ENCODE results near the gene ZNF184.

Gene ZNF184

DNA sequence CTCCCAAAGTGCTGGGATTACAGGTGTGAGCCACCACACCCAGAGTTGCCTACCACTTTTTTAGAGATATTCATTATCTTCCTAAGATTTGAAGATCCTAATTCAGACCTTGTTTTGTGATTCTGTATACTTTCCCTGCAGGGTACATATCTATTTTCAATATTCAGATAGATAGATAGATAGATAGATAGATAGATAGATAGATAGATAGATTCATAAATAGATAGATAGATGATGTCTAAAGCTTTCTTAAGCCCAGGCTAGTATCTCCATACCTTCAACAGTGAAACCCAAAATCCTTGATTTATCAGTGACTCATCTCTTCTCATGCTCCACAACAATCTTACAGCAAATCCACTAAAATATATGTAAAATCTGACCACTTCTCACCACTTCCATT is 53.5 kb downstream of the ZNF184 start:
- no peak for DNase-seq

DNA sequence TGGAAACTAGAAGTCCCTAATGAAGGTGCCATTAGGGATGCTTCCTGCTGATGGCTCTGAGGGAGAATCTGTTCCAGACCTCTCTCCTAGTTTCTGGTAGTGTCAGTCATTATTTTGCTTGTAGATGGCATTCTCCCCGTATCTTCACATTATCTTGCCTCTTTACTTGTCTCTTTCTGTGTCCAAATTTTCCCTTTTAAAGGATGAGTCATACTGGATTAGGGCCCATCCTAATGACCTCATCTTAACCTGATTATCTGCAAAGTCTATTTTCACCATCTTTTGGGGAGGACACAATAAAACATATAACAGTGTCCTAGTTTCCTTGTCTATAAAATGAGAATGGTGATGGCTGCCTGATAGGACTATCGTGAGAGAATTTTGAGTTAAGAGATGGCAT is 57.0 kb downstream of the ZNF184 start:
- no peak for DNase-seq

DNA sequence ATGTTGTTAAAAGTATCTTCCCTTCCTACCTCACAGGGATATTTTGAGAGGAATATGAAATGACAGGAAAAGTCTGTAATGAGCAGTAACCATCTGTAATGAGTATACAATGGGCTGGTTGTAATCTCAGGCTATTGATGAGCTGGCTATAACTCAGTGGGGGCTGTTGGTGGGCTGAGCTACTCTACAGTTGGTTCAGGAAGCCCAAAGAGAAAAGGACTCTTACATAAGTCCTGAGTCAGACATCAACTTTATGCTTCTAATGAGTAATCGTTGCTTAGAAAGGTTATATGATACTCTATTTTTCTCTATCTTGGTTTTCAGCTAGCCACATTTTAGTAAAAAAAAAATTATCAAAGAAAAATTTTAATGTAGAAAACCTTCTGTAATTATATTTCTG is 57.9 kb downstream of the ZNF184 start:
- DNase-seq, result no peak

DNA sequence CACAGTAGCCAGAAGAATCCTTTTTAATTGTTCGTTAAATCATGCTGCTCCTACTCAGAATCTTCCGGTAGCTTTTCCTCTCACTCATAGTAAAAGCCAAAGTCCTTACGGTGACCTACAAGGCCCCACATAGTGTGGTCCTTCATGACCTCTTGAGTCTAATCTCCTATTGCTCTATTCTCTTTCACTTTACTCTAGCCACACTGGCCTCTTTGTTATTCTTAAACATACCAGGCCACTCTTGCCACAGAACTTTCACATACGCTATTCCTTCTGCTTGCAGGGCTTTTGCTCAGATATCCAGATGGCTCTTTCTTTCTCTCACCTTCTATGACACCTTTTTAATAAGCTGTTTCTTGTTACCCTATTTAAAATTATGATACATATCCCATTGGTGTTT is 58.6 kb downstream of the ZNF184 start:
- DNase-seq, result no peak

DNA sequence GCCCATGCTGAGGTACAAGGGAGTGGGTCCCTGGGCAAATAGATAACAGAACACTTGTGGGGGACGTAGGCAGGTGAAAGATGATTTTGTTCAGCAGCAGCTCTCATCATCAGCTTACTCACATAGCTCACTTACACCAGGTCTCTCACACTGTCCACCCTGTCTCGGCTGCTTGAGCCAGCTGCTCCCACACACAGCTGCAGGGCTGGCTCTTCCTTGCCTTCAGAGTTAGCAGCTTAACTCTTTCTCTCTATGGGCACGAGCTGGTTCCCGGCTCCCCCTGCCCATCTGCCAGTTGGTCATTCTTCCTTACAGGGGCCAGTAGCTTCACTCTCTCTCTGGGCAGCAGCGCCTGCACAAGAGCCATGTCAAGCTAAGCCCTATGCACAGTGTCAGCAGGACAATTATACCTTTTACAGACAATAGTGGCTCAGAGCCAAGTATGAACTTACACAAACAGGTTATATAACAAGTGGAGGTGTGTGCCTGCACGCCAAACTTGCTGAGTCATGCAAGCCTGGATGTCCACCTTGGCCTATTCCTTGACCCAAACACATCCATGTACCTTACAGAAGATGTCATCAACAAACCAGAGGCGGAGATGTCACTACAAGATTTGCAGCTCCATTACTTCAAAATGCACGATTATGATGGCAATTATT is 65.6 kb downstream of the ZNF184 start:
- no peak for DNase-seq

DNA sequence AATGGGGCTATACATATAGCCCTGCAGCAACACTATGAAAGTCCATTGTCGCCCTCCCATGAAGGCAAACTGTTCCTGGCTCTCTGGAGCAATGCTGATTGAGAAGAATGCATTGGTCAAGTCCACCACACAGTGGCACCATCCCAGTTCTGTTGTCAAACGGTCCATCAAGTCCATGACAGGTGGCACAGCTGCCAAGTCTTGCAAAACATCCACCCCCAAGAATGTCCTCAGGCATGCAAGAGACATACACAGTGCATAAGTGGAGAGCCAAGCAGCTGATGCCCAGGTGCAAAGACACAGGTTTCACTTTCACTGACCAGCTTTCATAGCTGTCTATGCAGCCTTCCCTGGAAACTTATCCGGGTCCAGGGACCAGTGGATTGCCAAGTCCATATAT is 66.8 kb downstream of the ZNF184 start:
- DNase-seq, result no peak

DNA sequence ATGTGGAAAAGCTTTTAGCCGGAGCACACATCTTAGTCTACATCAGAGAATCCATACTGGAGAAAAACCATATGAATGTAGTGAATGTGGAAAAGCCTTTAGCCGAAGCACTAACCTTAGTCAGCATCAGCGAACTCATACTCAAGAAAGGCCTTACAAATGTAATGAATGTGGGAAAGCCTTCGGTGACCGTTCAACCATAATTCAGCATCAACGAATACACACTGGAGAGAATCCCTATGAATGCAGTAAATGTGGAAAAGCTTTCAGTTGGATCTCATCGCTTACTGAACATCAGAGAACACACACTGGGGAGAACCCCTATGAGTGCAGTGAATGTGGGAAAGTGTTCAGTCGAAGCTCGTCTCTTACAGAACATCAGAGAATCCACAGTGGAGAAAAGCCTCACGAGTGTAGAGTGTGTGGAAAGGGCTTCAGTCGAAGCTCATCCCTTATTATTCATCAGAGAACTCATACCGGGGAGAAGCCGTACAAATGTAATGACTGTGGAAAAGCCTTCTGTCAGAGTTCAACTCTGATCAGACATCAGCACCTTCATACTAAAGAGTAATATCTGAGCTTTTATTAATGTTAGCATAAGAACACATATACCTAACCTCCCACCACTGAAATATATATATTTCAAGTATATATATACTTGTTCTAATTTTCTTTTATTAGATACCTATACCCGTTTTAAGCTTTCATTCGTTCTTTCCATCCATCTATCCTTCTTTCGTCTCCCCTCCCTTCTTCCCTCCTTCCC is 71.8 kb downstream of the ZNF184 start:
- DNase-seq, result no peak
